GM23338 (cell line): ENCODE results near the gene TLE1. TPM values are rescaled to one million over a fixed set of nuclear protein-coding genes. Genes with fewer than 3 reads are reported as not detected.

Source experiments
- ATAC-seq: fragments of 200-7000 bp; cut with Tn5 transposase; 3 replicates; pipeline ENCODE4 v1.9.1; 2020
- DNase-seq: peaks from one replicate; pipeline ENCODE4 v3.0.0-alpha.2; 2015; ENCODE audit warnings: low spot score
- H2AFZ ChIP-seq: fragments of 200-600 bp; sonication (generic); 2 replicates; pipeline ENCODE4 v1.8.0; 2016; ENCODE audit warnings: antibody characterized with exemption, mild to moderate bottlenecking, moderate library complexity
- H3F3A ChIP-seq: fragments of 200-600 bp; sonication (generic); replicated peaks from 2 replicates; pipeline ENCODE4 v1.8.0; 2017; ENCODE audit warnings: antibody characterized with exemption, mixed run types, low read depth
- H3K27ac ChIP-seq: fragments of 200-600 bp; sonication (generic); 2 replicates; pipeline ENCODE4 v1.6.1; 2016; ENCODE audit warnings: low read depth
- H3K27me3 ChIP-seq: fragments of 200-600 bp; sonication (generic); 2 replicates; pipeline ENCODE4 v1.8.0; 2016; ENCODE audit warnings: mild to moderate bottlenecking, mixed run types, moderate library complexity; ENCODE audit not compliant: insufficient read depth
- H3K36me3 ChIP-seq: fragments of 200-600 bp; sonication (generic); 2 replicates; pipeline ENCODE4 v1.8.0; 2016; ENCODE audit warnings: mild to moderate bottlenecking; ENCODE audit not compliant: insufficient read depth
- H3K4me1 ChIP-seq: fragments of 200-600 bp; sonication (generic); 2 replicates; pipeline ENCODE4 v1.8.0; 2016; ENCODE audit warnings: mild to moderate bottlenecking, moderate library complexity; ENCODE audit not compliant: insufficient read depth
- H3K4me2 ChIP-seq: fragments of 200-600 bp; sonication (generic); 2 replicates; pipeline ENCODE4 v1.7.1; 2017; ENCODE audit warnings: mixed run types
- H3K4me3 ChIP-seq: fragments of 200-600 bp; sonication (generic); 2 replicates; pipeline ENCODE4 v1.6.1; 2016; ENCODE audit warnings: mixed run types
- H3K79me2 ChIP-seq: fragments of 200-600 bp; sonication (generic); replicated peaks from 2 replicates; pipeline ENCODE4 v1.8.0; 2017; ENCODE audit warnings: mild to moderate bottlenecking; ENCODE audit not compliant: insufficient read depth
- H3K9me2 ChIP-seq: fragments of 200-600 bp; sonication (generic); 2 replicates; pipeline ENCODE4 v1.8.0; 2017; ENCODE audit not compliant: insufficient read depth
- H4K20me1 ChIP-seq: fragments of 200-600 bp; sonication (generic); replicated peaks from 2 replicates; pipeline ENCODE4 v1.8.0; 2017; ENCODE audit warnings: mild to moderate bottlenecking; ENCODE audit not compliant: insufficient read depth
- H3K27ac Mint-ChIP-seq: 2 replicates; pipeline ENCODE4 v1.8.0; 2020; ENCODE audit warnings: inconsistent platforms, mild to moderate bottlenecking, moderate library complexity, mixed read lengths
- H3K27me3 Mint-ChIP-seq: 3 replicates; pipeline ENCODE4 v1.8.0; 2022; ENCODE audit warnings: low read depth, mild to moderate bottlenecking, moderate library complexity, mixed read lengths, inconsistent platforms; ENCODE audit not compliant: insufficient read depth, poor library complexity
- H3K36me3 Mint-ChIP-seq: 3 replicates; pipeline ENCODE4 v1.8.0; 2021; ENCODE audit warnings: low read depth, mild to moderate bottlenecking, inconsistent platforms, moderate library complexity, mixed read lengths
- H3K4me1 Mint-ChIP-seq: 3 replicates; pipeline ENCODE4 v1.8.0; 2020; ENCODE audit warnings: mild to moderate bottlenecking, inconsistent platforms, mixed read lengths
- H3K4me3 Mint-ChIP-seq: 3 replicates; pipeline ENCODE4 v1.8.0; 2021; ENCODE audit warnings: moderate library complexity, mild to moderate bottlenecking, inconsistent platforms, mixed read lengths
- H3K9me3 Mint-ChIP-seq: 3 replicates; pipeline ENCODE4 v1.8.0; 2020; ENCODE audit warnings: moderate library complexity, mild to moderate bottlenecking, inconsistent platforms, mixed read lengths
- CREB1 ChIP-seq: fragments of 250-450 bp; sonication (Bioruptor Pico); IDR thresholded peaks from 2 replicates; pipeline ENCODE4 v1.5.0; 2020; ENCODE audit warnings: low read depth, mild to moderate bottlenecking, moderate library complexity
- EZH2phosphoT487 ChIP-seq: fragments of 200-600 bp; sonication (generic); IDR thresholded peaks from one replicate; pipeline ENCODE4 v1.8.1; 2018; ENCODE audit warnings: antibody characterized with exemption; ENCODE audit not compliant: unreplicated experiment
- NANOG ChIP-seq: IDR thresholded peaks from 2 replicates; pipeline ENCODE4 v1.6.1; 2016; ENCODE audit warnings: antibody characterized with exemption, borderline replicate concordance
- ZNF114 ChIP-seq: fragments of 250-450 bp; sonication (Bioruptor Pico); IDR thresholded peaks from 2 replicates; pipeline ENCODE4 v1.5.0; 2020; ENCODE audit warnings: mild to moderate bottlenecking, moderate library complexity
- ZNF331 ChIP-seq: fragments of 250-450 bp; sonication (Bioruptor Pico); IDR thresholded peaks from 2 replicates; pipeline ENCODE4 v1.5.0; 2020; ENCODE audit warnings: low read depth, mild to moderate bottlenecking, moderate library complexity
- polyA plus RNA-seq: library from polyadenylated mRNA; unstranded; fragments of >200 nt; fragmentation: Nextera tagmentation; extraction: Ambion mirVana; gene quantifications from 2 replicates; pipeline ENCODE4 v1.2.1, GENCODE V29; 2016
- total RNA-seq: library from RNA; depleted of rRNA; stranded (reverse); fragments of >200 nt; shearing (Covaris generic); gene quantifications from 2 replicates; pipeline ENCODE4 v1.2.3, GENCODE V29; 2014
- TF ChIP-seq, protein P1 (sequence below): fragments of 250-450 bp; sonication (Bioruptor Pico); IDR thresholded peaks from 2 replicates; pipeline ENCODE4 v1.5.0; 2020; ENCODE audit warnings: mild to moderate bottlenecking, moderate library complexity
- TF ChIP-seq, protein P2 (sequence below), 2 experiments: fragments of 200-600 bp in 1 of 2; sonication (generic) in 1 of 2; conservative IDR thresholded peaks; 2 replicates each; pipeline versions ENCODE4 v1.5.1 to v1.6.1; 2016 to 2017; ENCODE audit warnings: antibody characterized with exemption in 2 of 2, low read depth in 2 of 2, mild to moderate bottlenecking in 2 of 2, moderate library complexity in 1 of 2

The TLE1 gene
- total and polyA plus RNA-seq, 2 experiments from 2014 or later: 58.1 to 132 TPM

DNA sequence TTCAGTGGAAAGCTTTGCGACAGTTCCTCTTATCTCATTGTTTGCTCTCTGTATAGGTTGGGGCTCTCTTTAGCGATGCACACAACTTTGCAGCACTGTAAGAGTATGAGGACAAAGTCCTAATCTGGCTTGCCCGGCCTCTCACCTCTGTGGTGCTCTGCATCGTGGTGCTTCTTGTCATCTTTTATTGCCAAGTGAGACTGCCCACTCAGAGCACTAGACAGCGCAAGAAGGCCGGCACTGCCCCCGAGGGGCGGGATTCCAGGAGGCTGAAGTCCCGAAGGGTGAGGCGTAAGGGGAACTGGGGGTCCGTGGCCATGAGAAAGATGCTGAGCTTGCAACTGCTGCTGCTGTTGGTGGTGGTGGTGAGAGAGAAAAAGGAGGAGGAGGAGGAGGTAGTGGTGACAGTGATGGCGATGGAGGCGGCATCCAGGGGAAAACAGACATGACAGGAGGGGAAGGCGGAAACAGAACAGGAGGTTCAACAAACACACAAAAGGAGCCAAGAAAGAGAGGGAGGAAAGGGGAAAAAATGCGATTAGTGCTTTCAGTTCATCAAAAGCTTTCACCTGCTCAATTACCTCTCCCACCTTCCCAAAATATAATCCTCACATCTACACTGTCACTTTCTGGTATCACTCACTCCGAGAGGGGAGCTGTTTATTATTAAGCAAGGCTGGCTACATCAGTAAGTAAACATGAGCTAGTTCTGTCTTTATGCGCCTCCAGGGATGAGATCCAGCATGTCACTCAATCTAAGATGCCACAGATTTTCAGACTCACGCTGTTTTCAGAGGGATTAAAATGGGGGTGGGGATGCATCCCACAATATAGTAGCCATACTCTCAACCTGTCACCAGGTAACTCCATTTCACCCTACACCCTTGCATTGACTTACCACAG, 55.1 kb downstream of the TLE1 start:
- H3K4me2 ChIP-seq: no peak overlapping the region
- Mint-ChIP-seq H3K27me3 (peaks cover 5% of the 10 kb centered on the region), H3K4me3 (no peak overlapping the region), H3K4me1 (peaks cover 46% of the 10 kb centered on the region), H3K36me3 (peaks cover 51% of the 10 kb centered on the region), H3K27ac (peak overlapping the region; percentile 44), H3K9me3 (no peaks in the 10 kb centered on the region)
- H3K4me3 ChIP-seq: no peak overlapping the region
- peaks cover 9% of the 10 kb centered on the region; the same call in 1 of the 2 replicates for H3F3A ChIP-seq
- TF ChIP-seq, protein P1, sequence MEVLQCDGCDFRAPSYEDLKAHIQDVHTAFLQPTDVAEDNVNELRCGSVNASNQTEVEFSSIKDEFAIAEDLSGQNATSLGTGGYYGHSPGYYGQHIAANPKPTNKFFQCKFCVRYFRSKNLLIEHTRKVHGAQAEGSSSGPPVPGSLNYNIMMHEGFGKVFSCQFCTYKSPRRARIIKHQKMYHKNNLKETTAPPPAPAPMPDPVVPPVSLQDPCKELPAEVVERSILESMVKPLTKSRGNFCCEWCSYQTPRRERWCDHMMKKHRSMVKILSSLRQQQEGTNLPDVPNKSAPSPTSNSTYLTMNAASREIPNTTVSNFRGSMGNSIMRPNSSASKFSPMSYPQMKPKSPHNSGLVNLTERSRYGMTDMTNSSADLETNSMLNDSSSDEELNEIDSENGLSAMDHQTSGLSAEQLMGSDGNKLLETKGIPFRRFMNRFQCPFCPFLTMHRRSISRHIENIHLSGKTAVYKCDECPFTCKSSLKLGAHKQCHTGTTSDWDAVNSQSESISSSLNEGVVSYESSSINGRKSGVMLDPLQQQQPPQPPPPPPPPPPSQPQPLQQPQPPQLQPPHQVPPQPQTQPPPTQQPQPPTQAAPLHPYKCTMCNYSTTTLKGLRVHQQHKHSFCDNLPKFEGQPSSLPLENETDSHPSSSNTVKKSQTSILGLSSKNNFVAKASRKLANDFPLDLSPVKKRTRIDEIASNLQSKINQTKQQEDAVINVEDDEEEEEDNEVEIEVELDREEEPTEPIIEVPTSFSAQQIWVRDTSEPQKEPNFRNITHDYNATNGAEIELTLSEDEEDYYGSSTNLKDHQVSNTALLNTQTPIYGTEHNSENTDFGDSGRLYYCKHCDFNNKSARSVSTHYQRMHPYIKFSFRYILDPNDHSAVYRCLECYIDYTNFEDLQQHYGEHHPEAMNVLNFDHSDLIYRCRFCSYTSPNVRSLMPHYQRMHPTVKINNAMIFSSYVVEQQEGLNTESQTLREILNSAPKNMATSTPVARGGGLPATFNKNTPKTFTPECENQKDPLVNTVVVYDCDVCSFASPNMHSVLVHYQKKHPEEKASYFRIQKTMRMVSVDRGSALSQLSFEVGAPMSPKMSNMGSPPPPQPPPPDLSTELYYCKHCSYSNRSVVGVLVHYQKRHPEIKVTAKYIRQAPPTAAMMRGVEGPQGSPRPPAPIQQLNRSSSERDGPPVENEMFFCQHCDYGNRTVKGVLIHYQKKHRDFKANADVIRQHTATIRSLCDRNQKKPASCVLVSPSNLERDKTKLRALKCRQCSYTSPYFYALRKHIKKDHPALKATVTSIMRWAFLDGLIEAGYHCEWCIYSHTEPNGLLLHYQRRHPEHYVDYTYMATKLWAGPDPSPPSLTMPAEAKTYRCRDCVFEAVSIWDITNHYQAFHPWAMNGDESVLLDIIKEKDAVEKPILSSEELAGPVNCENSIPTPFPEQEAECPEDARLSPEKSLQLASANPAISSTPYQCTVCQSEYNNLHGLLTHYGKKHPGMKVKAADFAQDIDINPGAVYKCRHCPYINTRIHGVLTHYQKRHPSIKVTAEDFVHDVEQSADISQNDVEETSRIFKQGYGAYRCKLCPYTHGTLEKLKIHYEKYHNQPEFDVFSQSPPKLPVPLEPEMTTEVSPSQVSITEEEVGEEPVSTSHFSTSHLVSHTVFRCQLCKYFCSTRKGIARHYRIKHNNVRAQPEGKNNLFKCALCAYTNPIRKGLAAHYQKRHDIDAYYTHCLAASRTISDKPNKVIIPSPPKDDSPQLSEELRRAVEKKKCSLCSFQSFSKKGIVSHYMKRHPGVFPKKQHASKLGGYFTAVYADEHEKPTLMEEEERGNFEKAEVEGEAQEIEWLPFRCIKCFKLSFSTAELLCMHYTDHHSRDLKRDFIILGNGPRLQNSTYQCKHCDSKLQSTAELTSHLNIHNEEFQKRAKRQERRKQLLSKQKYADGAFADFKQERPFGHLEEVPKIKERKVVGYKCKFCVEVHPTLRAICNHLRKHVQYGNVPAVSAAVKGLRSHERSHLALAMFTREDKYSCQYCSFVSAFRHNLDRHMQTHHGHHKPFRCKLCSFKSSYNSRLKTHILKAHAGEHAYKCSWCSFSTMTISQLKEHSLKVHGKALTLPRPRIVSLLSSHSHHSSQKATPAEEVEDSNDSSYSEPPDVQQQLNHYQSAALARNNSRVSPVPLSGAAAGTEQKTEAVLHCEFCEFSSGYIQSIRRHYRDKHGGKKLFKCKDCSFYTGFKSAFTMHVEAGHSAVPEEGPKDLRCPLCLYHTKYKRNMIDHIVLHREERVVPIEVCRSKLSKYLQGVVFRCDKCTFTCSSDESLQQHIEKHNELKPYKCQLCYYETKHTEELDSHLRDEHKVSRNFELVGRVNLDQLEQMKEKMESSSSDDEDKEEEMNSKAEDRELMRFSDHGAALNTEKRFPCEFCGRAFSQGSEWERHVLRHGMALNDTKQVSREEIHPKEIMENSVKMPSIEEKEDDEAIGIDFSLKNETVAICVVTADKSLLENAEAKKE (CRISPR knock-in tag): no peak
- no peak for TF ChIP-seq CREB1 (CRISPR knock-in tag)
- TF ChIP-seq, protein P2, sequence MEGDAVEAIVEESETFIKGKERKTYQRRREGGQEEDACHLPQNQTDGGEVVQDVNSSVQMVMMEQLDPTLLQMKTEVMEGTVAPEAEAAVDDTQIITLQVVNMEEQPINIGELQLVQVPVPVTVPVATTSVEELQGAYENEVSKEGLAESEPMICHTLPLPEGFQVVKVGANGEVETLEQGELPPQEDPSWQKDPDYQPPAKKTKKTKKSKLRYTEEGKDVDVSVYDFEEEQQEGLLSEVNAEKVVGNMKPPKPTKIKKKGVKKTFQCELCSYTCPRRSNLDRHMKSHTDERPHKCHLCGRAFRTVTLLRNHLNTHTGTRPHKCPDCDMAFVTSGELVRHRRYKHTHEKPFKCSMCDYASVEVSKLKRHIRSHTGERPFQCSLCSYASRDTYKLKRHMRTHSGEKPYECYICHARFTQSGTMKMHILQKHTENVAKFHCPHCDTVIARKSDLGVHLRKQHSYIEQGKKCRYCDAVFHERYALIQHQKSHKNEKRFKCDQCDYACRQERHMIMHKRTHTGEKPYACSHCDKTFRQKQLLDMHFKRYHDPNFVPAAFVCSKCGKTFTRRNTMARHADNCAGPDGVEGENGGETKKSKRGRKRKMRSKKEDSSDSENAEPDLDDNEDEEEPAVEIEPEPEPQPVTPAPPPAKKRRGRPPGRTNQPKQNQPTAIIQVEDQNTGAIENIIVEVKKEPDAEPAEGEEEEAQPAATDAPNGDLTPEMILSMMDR (conservative IDR thresholded peaks at IDR 0.05; ENCODE audit: low read depth in 2 of 2): no peak
- TF ChIP-seq EZH2phosphoT487: no peak
- TF ChIP-seq ZNF114 (CRISPR knock-in tag): no peak
- no peak for TF ChIP-seq ZNF331 (CRISPR knock-in tag)
- TF ChIP-seq NANOG: no peak
- ATAC-seq (no peak; the same call in 2 of the 3 replicates), DNase-seq (no peak)
- H3K4me1 ChIP-seq: peaks cover 28% of the 10 kb centered on the region
- peaks cover 16% of the 10 kb centered on the region for H3K36me3 ChIP-seq
- no peaks in the 10 kb centered on the region for H3K27me3 ChIP-seq
- H3K79me2 ChIP-seq: peaks cover 93% of the 10 kb centered on the region
- 0 out of 2 replicates have a peak overlapping the region, but pooled peaks have one; percentile 69 for H3K27ac ChIP-seq
- no peaks in the 10 kb centered on the region for H3K9me2 ChIP-seq
- peaks cover 33% of the 10 kb centered on the region for H4K20me1 ChIP-seq
- no peak overlapping the region for H2AFZ ChIP-seq
